Measurements from ENCODE around the gene NDUFV1.
A peak's percentile ranks its signal among the peaks of the same experiment; 100 is the strongest.
"Not testable (repeated sequence)": the region's sequence is repeated elsewhere in the genome, so short reads cannot be mapped to it uniquely, and the experiment has no call there.

NDUFV1 gene

DNA sequence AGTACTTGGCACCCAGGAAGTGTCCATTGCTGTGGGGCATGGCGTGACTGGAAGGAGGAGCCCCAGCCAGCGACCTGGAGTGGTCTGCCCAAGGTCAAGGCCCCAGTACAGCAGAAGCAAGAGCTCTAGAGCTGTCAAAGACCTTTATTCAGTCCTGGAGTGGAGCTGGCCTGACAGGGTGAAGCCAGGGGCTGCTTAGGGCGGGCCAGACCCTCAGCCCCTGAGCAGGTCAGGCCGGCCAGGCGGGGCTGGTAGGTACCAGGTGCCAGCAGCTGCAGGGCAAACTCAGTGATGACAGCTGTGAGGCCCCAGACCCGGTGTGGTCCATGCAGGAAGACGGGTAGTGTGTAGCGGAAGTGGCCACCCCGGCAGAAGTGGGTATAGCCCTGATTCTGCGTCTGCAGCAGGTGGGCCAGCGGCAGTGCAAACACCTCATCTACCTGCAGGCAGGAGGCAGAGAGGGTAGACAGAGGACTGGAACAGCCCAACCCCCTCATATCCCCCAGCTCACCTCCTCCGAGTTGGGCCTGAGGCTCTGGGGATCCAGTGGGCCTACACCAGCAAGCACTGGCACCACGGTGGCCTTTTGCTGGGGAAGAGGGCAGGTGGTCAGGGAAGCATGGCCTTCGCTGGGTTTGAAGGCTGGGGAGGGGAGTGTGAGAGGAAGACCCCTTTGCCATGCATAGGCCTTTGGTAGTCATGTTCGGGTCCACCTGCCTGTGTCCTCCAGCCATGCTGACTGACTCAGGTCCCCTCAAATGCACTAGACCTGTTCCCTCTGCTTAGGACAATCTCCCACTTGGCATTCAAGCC, 21.3 kb downstream of the NDUFV1 start:
- DNase-seq: no peak

DNA sequence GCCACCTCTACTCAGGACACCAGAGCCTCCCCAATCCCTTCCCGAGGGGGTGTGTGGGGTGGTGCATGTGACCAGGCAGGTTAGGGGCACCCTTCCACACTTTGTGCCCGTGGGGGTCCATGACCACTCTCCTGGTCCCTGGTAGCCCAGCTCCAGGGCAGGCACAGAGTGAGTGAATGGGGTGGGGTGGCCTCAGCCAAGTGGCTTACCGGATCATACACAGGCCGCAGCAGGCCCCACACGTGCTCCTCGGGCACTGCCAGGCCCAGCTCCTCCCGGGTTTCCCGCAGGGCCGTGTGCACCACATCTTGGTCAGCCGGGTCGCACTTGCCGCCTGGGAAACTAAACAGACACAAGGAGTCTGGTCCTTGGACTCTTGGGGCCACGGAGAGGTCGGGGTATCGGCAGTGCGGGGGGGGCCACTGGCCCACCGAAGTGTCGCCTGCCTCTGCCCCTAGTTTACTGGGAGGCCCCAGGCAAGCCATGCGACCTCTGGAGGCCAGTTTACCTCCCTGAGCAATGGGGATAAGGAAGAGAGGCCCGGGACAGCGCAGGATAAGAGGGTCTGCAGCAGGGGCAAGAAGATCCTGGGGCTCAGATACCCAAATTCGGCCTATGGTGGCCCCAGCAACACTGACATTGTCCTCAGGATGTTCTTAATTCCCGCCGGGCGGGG, 22.1 kb downstream of the NDUFV1 start:
- no peak for DNase-seq

DNA sequence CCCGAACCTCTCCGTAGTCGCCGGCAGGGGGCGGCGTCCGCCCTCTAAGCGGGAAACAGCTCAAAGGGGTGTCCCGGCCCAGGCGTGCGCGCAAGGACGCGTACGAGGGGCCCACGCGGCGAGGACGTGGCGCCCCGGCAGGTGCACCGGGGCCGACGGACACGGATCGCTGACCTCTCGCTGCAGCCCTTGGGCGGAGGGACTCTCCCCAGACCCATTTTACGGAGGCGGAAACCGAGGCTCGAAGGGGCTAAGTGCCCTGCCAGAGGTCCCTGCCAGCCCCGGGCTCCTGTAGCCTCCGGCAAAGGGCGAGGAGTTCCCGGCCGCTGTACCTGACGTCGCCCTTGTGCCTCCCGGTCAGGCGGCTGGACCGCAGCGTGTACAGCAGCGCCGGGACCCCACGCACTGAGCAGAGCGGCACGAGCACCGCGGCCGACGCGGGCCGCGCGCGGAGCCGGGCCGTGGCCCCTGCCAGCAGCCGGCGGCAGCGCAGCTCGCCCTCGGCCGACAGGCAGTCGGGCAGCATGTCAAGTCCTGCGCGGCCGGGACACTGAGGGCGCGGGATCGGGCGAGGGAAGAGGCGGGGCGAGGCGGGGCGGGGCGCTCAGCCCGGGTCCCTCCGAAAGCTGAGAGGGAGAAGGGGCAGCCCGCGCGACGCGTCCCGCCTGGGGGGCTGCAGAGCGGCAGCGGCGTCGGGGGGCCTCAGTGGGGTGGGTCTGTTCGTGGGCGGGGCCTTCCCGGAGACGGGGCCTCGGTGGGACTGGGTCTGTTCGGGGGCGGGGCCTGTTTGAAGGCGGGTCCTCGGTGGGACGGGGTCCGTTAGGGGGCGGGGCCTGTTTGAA, 22.9 kb downstream of the NDUFV1 start, which contains the start of gene NUDT8:
TSS of gene NUDT8 (minus strand) at position 552 of the 842 bp plus-strand sequence. CDS start at position 526, 26 bp downstream.
- DNase-seq: peak; percentile 77

DNA sequence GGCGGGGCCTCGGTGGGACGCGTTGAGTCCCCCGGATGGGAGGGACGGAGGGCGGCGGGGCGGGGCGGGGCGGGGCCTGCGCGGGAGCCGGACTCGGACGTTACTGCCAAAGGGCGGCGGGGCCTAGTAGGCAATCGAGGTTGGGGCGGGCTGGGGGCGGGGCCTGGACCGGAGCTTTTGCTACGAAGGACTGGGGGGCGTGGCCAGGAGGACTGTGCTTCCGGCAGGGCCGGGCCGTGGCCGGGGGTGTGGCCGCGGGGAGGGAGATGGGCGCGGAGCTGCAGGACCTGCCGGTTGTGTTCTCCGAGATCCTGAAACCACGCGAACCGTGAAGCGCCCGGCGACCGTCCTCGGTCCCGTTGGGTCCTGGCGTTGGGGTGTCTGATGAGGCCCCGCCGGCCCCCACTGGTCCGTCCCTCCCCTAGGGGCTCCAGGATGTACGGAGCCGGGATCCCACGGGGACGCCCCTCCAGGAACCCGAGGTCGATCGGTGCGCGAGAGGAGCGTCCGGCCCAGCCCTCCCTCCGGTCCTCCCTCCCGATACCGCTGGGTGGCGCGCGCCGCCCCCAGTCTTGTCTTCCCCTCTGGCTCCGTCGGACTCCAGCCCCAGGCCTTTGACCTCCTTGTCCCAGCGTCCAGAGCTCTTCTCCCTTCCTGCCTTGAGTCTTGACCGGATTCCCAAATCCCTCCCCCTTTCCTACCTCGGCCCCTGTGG, 23.6 kb downstream of the NDUFV1 start:
- peak; percentile 97 for DNase-seq

DNA sequence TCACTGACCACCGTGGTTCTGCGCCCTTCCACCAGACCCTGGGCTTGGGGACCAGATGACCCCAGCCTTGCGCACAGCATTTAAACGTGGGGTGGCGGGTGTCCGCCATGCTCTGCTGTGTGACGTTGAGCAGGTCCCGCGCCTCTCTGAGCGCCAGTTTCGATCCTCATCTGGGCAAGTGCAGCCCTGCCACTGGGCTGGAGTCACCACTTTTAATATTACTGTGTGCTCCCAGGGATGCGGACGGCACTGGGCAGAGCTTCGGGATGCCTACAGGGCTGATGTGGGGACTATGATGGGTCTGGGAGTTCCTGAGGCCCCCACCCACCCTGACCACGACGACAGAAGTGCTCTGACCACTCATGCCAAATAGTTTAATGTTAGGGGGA, 24.2 kb downstream of the NDUFV1 start:
- no peak for DNase-seq

DNA sequence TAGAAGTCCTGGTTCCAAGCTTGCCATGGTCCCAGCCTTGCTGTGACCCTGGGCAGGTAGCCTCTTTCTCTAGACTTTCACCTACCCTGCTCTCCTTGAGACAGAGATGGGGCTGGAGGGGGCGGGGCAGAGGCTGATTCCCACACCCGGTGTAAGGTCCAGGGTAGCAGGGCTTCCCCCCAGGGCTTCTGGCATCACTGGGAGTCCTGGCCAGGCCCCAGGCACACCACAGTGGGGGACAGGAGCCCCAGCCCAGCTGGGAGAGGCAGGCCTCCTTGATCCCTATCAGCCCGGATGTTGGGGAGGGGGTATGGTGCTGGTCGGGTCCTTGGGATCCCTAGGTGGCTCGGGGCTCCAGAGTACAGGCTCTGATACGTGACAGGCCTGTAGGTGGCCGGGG, 24.7 kb downstream of the NDUFV1 start:
- no peak for DNase-seq

DNA sequence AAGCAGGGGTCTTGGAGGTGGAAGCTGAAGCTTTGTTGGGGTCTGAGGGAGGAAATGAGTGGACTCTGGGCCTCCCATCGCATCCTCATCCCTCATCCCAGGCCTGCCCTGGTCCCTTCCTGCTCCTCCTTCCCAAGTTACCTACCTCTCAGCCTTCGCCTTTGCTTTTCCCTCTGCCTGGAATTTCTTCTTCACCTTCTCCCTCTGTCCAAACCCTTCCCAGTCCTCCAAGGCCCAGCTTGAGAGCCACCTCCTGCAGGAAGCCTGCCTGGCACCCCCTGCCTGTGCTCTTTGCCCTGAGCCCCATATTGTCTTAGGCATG, 25.1 kb downstream of the NDUFV1 start:
- DNase-seq: no peak

DNA sequence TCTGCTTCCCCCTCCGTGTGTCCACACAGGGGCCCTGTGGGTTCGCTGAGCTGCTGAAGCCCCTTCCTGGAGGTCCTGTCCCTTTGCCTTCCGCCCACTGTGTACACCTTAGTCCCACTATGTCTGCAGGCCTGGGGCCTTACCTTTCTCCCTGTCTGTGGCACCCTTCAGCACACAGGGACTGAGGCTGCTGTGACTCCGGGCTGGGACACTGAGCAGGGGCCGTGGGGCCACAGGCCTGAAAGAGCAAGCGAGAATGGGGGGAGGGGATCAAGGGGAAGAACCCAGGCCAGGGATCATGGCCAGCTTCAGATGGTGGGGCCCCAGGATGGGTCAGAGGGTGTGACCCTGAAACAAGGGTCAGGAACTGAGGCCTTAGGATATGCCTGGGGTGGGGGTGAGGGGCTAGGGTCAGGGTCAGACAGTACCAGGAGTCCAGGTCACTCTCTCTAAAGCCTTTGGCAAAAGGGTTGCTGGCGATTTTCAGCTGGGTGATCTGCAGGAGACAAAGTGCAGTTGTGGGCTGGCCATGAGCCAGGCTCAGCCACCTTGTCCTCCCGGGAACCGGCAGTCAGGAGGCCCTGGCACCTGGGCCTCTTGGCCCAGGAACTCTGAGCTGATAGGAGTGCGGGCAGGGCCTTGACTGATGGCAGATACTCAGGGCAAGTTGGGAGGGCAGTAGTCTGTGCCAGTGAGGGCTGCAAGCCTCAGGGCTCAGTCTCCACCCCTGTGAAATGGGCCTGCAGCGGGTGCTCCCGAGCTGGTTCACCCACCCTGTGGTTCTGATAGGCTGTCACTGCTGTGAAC, 25.6 kb downstream of the NDUFV1 start:
- no peak for DNase-seq

DNA sequence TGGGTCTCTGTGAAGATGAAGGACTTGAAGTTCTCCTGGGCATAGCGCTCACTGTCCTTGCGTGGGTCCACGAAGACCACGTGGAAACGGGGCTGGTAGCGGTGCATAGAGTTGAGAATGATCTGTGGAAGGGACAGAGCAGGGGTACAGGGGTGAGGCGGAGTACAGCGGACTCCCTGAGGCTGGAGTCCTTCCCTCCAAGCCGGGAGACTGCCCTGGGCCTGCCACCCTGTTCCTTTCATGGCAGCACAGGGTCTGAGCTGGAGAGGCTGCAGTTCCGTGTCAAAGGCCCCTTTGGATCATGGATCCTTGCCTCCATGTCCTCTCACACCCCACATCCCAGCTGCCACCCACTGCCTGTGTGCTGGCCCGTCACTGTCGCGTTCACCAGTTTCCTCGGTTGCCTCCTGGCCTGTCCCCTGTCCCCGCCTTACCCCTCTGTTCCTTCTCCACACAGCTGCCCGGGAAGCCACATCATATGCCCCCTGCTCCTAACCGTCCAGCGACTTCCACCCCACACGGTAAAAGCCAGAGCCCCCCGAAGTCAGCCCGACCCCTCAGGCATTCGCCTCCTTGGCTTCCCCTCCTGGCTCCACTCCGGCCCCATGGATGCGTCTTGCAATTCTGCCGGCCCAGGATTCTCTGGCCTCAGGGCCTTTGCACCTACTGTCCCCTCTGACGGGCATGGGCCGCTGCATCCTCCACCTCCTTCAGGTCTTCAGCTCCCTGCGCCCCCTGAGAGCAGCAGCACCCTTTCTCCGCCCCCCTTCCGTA, 26.4 kb downstream of the NDUFV1 start:
- no peak for DNase-seq

DNA sequence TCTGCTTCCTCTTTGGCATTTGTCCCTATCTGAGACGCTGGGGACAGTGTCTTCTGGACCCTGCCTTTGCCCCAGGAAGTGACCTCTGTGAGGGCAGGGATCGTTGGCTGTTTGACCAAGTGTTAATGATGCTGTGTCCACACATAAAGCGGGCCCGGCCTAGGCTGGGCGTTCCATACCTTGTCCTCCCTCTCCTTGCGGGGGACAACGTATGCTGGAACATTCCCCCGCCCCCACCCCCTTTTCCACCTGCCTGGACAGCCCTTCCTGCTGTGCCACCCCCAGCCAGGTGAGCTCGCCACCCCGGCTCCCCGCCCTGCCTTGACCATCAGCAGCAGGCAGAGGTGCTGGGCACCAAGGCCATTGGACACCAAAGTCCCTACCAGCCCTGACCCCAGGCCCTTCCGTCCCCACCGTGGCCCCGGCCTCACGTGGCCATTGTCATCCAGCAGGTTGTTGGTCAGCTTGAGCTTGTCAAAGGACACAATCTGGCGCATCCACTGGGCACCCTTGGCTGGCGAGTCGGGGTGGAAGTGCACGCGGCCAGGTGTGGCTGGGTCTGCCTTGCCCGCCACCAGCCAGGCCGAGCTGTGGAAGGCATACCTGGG, 27.1 kb downstream of the NDUFV1 start:
- DNase-seq: no peak

DNA sequence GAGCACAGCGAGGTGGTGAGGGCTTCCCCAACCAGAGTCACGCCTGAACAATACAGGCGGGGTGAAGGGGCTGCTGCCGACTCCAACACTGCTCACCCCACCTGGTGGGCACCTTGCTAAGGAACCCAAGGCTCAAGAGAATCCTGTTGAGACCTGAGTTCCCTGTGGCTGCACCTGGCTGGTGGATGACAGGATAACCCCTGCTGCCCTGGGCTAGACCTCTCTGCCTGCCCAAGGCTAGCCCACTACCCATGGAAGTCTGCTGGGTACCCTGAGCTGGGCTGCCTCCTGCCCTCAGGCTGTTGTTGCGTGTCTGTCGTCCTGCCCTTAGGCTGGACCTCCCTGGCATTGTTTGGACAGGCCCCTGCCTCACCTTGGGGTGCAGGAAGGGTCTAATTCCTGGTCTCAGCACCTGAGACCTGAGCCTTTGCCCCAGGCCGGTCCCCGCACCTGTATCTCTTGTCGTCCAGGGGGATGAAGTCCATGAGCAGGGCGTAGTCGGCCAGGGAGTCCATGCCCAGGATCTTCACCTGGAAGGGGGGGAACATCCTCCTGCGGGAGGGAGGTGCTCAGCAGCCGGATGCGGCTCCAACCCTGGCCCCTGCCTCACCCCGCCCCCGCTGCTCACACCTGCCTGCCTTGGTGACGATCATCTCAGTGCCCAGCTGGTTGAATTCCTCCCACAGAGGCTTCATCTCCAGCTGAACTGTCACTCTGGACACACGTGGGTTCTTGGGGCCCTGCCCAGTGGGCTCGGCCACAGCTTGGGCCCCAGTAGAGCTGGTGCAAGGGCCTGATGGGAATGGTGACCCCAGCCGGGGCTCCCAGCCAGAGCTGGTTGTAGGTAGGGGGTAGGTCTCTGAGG, 27.9 kb downstream of the NDUFV1 start:
- DNase-seq: no peak

DNA sequence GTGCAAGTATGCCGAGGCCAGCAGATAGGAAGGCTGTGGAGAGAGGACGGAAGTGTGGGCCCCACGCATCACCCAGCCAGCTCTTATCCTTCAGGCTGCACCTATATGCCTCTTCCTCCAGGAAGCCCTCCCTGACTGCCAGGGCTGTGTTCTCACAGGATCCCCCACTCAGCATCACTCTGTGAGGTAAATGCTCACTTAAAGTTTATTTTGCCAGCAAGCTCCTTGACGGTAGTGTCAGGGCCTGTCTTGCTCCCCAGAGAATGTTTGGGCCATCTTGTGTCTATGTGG, 28.4 kb downstream of the NDUFV1 start:
- DNase-seq: no peak

DNA sequence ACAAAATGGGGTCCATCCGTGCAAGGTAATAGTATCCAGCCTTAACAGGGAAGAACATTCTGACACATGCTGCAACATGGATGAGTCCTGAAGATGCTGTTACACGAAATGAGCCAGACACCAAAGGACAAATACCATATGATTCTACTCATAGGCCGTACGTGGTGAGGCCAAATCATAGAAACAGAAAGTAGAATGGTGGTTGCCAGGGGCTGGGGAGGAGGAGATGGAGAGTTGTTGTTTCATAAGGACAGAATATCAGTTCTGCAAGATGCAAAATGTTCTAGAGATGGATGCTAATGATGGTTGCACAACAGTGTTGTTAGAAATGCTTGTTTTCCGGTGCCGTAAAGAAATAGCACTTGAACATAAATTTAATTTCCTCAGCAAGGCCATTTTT, 30.2 kb downstream of the NDUFV1 start:
- no peak for DNase-seq

DNA sequence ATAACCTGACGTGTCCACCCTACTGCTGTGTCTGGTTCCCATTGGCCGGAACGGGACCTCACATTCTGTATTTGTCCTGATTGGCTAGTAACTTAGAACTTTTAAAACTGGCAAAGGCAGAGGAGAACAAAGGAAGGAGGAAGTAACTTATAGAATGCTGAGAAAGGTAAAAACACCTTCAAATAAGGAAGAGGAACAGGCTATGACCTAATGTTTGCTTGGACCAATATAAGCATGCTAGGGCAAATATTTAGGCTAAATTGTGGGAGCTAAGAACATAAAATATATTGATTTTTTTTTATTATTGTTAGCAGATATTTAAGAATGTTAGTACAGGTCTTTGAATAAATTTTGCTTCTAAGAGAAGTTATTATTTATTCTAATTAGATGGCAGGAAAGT, 30.7 kb downstream of the NDUFV1 start:
- DNase-seq: not testable (repeated sequence)

DNA sequence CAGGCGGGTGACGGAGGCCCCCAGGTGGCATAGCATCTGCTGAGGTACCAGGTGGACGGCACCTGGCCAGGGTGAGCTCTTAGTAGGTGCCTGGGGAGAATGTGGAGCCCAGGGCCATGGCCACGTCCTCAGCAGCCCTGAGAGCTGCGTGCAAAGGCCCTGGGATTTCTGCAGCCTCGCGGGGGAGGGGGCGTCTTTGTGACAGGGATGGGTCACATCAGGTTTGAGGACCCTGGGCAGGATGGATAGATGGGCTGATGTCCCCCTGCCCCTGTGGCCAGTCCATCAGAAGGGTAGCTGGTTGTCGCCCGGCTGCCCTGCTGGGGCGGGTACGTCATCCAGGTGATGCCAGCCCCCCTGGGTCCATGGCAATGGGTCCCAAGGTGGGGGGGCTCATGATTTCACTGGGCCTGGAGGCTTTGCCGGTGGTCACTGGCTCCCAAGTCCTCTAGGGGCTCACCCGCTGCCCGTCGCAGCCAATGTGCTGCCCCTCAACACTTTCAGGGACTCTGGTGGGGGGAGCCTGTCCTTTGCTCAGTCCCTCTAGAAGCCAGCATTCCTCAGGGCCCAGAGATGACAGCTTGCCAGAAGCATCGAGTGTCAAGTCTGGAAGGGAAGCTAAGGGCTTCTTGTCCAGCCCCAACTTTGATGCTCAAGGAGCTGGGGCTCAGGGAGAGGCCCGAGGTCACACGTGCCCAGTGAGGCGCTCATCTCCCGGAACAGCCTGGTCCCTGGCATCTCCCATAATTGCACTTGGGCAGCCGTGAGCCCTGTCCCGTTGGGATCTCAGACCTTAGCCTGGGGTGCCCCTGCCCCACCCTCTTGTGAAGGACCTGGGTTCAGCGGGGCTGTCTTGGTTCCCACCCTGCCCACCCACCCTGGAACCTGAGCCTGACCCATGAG, 32.0 kb downstream of the NDUFV1 start:
- no peak for DNase-seq

DNA sequence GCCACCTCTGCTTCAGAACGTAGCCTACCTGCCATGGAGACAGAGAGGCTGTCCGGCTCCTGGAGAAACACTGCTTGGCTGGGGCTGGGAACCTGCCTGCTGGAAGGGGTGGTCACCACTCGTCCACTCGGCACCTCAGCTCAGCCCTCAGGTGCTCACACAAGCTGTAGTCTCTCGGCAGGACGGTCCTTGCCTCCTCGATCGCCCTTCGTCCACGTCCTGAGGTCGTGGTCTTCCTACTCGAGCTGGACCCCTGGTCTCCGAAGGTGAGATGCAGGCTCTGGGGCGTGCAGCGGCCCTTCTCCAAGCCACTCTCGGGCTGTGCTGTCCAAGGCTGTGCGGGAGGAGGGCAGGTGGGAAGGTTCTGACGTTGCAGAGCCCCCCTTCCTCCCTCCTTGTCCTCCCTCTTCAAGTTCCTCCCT, 32.7 kb downstream of the NDUFV1 start, which contains the start of gene TBX10:
TSS of gene TBX10 (minus strand) at position 326 of the 422 bp plus-strand sequence. CDS start at position 35, 291 bp downstream.
- DNase-seq: no peak

DNA sequence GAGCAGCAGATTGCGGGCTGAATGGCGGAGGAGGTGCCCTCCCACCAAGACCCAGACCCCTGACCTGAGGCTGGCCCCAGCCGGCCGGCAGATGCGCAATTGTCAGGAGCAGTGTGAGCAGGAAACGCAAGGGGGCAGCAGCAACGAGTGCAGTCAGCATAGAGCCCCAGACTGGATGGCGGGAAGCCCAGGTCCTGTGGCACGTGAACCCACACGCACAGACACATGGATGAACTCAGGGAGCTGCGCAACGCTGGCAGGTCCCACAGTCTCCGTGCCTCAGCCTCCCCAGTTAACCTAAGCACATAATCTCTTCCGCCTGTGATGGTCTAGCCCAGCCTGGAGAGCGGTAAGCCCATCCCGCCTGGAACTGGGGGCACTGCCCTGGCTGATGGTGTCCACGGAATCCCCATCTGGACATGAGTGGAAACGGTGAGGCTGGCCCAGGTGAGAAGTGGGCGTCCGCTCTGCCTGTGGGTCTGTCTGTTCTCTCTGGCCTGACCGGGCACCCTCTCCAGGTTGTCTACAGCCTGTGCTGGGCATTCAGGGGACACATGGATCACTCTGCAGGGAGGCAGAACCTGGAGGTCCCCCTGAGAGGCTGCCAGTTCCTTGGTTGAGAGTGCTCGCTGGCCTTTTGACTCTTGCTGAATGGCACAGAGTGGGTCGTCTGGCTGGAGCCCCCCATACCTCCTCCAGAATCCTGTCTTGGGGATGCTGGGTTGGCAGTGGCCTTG, 33.5 kb downstream of the NDUFV1 start:
- no peak for DNase-seq

DNA sequence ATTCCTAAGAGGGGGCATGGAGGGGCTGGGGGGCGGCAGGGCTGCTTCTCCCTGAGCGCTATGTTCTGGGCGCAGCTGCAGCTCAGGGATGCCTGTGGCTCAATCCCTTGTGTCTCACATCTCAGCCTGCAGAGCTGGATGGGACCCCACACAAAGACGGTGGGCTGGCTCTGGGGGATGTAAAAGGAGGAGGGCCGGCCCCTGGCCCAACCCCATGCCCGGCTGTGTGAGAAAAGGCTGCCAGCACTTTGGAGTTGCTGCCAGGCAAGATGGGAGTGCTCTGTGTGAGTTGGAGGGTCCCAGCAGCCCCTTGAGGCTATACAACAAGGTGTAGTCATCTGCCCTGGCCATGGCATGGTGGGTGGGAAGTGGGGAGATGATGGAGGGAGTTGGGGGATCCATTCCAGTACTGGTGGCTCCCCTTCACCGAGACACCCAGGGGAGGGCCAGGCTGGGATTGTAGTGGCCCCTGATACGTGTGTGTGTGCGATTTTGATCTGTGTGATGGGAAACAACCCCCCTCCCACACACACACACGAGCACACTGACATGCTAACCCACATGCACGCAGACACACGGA, 34.1 kb downstream of the NDUFV1 start:
- no peak for DNase-seq

Measured in NCI-H2171 (cell line).